NT2/D1 (cell line): Measurements from ENCODE around the gene KRTAP1-1.

ENCODE experiments used
- SUZ12 ChIP-seq: IDR thresholded peaks from 2 replicates; pipeline ENCODE4 v1.6.1; 2011; ENCODE audit not compliant: insufficient read length, insufficient read depth; ENCODE audit errors: extremely low read depth
- YY1 ChIP-seq: IDR thresholded peaks from 2 replicates; pipeline ENCODE4 v1.6.1; 2011; ENCODE audit not compliant: insufficient read length, insufficient read depth
- ZNF274 ChIP-seq: IDR thresholded peaks from 2 replicates; pipeline ENCODE4 v1.6.1; 2011; ENCODE audit warnings: mild to moderate bottlenecking, low read depth, low read length

GRCh38 chr17:41048441-41048840, 7.2 kb upstream of the KRTAP1-1 start:
- TF ChIP-seq YY1 (no peak), ZNF274 (no peak), SUZ12 (no peak)
